ENCODE data around the gene LRRC56.
A peak's percentile ranks its signal among the peaks of the same experiment; 100 is the strongest.

LRRC56 gene, protein sequence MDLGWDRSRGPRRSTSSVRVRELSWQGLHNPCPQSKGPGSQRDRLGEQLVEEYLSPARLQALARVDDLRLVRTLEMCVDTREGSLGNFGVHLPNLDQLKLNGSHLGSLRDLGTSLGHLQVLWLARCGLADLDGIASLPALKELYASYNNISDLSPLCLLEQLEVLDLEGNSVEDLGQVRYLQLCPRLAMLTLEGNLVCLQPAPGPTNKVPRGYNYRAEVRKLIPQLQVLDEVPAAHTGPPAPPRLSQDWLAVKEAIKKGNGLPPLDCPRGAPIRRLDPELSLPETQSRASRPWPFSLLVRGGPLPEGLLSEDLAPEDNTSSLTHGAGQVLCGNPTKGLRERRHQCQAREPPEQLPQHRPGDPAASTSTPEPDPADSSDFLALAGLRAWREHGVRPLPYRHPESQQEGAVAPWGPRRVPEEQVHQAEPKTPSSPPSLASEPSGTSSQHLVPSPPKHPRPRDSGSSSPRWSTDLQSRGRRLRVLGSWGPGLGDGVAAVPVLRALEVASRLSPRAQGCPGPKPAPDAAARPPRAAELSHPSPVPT

DNA sequence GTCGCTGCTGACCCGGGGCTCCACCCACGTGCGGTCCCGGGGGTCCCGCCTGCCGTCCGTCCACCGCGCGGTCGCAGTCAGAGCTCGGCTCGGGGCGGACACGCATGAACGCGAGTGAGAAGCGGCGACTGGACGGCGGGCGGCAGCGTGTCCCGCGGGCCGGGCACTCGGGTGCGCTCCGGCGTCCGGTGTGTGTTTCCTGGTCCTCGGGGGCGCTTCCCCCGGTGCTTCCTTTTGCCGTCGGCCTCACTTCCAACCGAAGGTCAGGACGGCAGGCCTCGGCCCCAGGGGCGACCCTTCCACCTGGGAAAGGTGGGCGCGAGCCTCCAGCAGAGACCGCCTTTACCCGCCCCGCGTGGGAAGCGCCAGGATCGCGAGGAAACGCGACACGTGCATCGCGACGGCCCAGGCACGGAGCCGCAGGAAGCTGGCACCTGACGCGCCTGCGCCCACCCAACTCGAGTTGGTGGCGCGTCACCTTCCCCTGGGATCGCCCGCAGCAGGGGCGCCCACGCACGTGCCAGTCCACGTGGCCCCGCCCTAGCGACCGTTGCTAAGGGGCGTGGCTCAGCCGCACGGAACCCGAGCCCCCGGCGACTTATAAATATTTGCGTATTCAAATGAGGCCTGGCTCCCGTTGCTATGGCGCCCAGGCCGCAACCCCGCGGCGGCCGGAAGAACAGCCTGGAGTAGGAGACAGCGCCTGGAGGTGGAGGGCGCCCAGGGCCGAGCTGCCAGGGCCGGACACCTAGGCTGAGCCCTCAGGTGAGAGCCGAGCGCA lies at the start of gene LRRC56:
LRRC56 (plus strand) TSS at position 687 of the 781 bp plus-strand sequence. CDS start 3,158 bp downstream, outside the sequence.
- DNase-seq (ENCODE audit: low spot score), result peak; percentile 98

DNA sequence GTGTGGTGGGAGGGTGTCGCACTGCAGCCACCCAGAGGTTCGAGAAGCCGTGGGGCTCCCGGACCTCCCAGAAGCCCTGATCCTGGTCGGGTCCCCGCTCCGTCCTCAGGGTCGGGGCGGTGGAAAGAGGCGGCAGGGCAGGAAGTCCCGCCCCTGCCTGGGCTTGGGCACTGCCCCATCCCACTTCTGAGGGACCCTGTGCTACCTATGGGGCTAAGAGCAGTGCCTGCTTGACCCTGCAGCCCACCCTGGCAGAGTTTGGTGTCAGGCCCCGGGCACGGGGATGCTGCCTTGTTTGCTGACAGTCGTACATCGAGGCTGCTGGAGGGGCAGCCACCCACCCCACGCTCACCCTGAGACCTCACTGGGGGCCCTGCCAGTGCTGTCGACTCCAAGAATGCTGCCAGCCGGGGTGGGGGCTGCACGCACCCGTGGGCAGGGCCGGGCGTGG lies 49.7 kb upstream of the LRRC56 start:
- no peak for DNase-seq (ENCODE audit: low spot score)

DNA sequence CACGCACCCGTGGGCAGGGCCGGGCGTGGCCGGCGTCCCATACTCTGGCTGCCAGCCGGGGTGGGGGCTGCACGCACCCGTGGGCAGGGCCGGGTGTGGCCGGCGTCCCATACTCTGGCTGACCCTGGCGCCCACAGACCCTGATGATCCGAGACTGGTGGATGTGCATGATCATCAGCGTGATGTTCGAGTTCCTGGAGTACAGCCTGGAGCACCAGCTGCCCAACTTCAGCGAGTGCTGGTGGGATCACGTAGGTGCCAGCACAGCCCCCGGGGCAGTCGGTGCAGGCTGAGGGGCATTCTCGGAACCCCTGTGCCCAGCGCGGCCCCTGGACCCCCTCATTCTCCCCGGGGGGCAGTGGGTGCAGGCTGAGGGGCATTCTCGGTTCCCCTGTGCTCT lies 49.3 kb upstream of the LRRC56 start:
- DNase-seq (ENCODE audit: low spot score), result no peak

DNA sequence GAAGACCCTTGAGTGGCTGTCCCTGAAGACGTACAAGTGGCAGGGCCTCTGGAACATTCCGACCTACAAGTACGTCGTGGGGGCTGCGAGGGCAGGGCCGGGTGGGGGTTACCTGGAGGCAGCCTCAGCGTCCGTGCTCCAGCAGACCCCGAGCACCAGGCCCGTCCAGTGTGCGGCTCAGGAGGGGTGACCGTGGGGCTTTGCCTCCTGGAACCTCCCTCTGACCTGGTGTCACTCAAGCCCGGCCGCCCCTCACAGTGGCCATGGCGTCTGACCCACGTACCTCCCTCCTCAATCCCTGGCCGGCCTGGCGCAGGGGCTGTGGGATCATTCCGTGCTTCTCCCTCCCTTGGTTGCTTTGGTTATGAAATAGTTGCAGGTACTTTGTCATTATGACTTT lies 48.7 kb upstream of the LRRC56 start:
- DNase-seq (ENCODE audit: low spot score), result no peak

DNA sequence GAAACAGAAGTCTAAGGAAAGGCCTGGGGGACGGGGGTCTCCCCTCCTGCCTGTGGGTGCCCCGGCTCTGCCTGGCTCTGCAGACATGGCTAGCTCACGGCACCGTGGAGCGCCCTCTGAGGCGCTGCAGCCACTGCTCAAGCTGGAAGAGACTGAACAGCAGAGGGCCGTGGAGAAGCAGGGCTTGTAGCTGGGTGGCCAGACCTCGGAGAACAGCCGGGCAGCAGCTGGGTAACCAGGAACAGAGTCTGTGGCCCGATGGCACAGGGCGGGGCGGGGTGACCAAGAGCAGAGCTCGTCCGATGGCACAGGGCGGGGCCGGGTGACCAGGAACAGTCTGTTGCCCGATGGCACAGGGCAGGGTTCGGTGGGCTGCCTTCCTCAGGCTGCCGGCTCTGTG lies 48.3 kb upstream of the LRRC56 start:
- no peak for DNase-seq (ENCODE audit: low spot score)

DNA sequence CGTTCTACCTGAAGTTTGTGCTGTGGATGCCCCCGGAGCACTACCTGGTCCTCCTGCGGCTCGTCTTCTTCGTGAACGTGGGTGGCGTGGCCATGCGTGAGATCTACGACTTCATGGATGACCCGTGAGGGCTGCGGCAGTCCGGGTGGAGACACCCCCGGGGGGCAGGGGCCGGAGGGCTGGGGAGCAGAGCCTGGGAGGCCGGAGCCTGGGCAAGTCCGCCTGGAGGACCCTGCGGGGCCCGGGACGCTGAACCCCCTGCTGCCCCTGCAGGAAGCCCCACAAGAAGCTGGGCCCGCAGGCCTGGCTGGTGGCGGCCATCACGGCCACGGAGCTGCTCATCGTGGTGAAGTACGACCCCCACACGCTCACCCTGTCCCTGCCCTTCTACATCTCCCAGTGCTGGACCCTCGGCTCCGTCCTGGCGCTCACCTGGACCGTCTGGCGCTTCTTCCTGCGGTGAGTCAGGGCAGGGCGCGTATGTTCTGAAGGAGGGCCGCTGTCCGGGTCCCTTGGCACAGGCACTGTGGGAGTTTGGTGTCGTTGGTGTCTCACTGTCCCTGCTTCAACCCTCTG lies 47.6 kb upstream of the LRRC56 start:
- no peak for DNase-seq (ENCODE audit: low spot score)

DNA sequence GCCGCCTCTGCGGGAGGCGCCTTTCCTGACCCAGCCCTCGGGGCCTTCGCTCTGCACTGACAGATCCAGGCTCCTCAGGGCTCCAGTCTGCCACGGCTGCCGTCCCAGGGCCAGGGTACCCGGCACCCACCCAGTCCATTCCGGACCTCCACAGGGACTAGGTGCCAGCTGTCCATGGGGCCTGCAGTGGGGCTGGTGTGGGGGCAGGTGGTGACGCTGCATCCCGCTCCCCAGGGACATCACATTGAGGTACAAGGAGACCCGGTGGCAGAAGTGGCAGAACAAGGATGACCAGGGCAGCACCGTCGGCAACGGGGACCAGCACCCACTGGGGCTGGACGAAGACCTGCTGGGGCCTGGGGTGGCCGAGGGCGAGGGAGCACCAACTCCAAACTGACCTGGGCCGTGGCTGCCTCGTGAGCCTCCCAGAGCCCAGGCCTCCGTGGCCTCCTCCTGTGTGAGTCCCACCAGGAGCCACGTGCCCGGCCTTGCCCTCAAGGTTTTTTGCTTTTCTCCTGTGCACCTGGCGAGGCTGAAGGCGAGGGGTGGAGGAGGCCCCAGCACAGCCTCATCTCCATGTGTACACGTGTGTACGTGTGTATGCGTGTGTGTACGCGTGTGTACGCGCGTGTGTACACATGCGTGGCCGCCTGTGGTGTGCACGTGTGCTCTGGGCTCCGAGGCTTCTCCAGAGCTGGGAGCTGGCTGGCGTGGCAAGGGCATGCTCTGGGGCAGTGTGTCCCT lies 47.0 kb upstream of the LRRC56 start:
- no peak for DNase-seq (ENCODE audit: low spot score)

DNA sequence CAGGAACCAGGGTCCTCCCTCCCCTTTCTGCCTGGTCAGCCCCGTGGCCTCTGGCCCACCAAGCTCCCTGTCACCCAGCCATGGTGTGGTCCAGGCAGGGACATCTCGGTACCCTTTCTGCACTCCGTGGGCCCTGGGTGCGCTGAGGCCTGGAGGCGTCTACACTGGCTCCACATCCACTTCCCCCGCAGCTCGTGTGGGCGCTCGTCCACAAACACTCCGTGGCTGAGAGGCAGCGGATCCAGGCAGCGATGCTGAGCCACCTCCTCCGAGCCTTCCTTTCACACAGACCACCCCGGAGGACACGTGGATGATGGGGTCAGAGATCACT lies 46.4 kb upstream of the LRRC56 start:
- DNase-seq (ENCODE audit: low spot score), result no peak

DNA sequence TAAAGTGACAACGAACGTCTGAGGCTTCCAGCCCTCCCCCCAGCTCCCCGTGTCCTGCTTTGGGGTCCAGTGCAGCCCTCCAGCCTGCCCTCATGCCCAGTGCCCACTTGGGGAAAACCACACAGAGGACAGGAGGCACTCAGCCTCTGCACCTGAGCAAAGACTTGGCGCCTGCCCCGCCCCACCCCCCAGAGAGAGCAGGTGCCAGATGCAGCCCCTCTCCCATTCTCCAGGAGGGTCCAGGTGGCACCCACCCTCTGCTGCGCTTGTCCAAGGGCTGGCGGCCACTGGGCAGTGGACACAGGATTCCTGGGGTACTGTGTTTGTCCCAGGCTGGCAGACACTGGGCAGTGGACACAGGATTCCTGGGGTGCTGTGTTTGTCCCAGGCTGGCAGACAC lies 46.0 kb upstream of the LRRC56 start:
- no peak for DNase-seq (ENCODE audit: low spot score)

DNA sequence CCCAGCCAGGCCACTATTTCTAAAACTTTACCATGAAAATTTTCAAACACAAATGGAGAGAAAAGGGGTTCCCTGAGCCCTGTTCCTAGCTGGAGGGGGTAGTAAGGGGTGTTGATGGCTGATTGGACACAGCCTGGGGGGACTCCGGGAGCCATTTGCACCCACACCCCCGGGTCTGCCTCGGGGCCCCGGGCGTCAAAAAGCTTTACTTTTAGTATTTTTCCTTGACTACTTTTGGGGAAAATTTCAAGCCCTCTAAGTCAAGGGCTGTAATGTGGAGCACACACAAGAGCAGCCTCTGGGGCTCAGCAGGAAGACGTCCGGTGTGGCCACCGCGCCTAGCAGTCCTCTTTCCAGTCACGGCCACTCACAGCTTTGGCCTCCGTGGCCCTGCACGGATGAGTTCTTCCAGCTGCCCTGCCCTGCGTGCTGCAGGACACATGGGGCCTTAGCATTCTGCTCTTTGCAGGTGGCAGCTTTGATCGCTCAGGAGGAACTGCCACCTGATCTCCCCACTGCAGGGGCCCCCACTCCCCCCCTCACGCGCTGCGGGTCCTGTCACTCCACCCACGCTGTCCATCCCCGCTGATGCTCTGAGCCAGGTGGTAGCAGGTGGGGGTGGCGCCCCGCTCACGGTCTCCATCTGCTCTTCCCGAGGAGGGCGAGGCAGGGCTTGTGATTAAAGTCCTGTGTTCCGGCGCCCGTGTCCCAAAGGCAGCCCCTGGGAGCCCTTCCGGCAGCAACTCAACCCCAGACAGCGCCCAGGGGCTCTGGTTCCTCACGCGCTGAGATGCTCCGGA lies 44.7 kb upstream of the LRRC56 start:
- DNase-seq (ENCODE audit: low spot score), result peak; percentile 28

DNA sequence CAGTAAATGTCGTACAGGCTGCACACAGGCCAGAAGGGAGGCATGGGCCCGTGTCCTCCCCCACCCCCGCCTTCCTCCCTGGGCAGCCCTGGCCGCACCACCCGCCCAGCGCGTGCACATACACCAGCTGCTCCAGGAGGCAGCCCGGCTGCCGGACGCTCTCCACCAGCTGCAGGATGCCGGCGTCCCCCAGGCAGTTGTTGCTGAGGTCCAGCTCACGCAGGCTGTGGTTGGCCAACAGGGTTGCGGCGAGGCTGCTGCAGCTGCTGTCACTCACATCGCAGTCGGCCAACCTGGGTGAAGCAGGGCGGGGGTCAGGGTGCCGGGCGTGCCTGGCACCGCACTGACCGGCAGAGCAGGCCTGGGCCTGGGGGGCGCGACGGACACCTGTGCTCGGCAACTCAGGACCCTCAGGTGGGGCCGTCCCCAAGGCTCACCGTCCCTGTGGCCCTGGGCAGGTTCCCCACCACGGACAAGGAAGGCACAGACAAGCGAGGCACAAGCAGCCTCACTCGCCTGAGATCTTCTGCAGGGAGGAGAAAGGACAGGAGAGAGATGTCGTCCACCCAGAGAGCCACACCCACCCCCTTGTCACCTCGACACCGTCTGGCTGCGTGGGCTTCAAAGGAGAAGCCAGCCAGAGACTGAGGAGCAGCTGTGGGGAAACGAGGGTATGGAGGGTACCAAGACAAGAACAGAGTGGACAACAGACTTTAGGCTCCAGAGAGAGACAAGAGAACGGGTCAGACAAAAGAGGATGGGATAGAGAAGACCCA lies 42.4 kb upstream of the LRRC56 start:
- DNase-seq (ENCODE audit: low spot score), result no peak

DNA sequence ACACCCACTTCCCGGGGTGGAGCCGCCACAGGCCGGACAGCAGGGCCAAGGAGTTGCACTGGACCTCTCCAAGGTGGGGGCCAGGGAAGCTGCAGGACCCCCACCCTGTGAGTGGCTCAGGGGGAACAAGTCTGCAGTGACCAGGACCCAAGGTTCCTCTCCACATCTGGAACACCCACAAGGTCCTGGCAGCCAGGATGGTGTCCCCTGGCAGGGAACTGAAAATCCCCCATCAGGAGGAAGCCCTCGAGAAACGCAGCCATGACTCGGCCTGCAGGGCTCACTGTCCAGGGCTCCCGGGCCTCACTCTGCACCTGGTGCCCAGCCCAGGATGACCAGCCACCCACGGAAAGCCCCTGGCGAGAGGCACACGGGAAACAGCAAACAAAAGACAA lies 41.8 kb upstream of the LRRC56 start:
- DNase-seq (ENCODE audit: low spot score), result no peak

DNA sequence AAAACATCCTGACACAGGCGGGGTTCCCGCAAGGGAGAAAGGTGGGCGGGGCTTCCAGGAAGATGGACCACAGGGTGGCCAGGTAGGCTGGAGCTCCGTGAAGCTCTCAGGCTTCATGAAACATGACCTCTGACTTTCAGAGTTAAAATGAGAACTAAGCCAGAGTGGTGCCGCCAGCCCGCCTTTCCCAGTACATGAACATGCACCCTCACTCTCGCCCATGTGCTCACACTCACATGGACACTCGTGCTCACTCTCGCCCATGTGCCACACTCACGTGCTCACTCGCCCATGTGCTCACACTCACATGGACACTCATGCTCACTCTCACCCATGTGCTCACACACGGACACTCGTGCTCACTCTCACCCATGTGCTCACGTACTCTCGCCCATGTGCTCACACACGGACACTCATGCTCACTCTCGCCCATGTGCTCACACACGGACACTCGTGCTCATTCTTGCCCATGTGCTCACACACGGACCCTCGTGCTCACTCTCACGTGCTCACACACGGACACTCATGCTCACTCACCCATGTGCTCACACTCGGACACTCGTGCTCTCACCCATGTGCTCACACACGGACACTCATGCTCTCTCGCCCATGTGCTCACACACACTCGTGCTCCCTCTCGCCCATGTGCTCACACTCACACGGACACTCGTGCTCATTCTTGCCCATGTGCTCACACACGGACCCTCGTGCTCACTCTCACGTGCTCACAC lies 40.3 kb upstream of the LRRC56 start:
- no peak for DNase-seq (ENCODE audit: low spot score)

DNA sequence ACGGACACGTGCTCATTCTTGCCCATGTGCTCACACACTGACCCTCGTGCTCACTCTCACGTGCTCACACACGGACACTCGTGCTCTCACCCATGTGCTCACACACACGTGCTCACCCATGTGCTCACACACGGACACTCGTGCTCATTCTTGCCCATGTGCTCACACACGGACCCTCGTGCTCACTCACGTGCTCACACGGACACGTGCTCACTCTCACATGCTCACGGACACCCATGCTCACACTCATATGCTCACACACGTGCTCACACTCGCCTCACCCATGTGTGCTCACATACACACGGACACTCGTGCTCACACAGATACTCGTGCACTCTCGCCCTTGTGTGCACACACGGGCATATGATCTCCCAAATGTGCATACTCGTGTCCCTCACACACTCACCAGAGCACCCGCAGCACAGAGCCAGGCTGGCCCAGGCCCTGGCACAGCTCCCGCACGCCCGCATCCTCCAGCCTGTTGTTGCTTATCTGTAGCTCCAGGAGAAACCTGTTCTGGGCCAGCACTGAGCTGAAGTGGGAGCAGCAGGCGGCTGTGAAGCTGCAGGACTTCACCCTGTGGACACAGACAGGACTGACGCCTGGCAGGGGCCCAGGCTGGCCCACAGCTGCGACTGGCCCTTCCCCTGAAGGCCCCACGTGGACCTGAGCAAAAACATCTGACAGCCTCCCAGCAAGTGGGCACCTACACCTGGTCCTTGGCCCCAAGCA lies 39.6 kb upstream of the LRRC56 start:
- no peak for DNase-seq (ENCODE audit: low spot score)

DNA sequence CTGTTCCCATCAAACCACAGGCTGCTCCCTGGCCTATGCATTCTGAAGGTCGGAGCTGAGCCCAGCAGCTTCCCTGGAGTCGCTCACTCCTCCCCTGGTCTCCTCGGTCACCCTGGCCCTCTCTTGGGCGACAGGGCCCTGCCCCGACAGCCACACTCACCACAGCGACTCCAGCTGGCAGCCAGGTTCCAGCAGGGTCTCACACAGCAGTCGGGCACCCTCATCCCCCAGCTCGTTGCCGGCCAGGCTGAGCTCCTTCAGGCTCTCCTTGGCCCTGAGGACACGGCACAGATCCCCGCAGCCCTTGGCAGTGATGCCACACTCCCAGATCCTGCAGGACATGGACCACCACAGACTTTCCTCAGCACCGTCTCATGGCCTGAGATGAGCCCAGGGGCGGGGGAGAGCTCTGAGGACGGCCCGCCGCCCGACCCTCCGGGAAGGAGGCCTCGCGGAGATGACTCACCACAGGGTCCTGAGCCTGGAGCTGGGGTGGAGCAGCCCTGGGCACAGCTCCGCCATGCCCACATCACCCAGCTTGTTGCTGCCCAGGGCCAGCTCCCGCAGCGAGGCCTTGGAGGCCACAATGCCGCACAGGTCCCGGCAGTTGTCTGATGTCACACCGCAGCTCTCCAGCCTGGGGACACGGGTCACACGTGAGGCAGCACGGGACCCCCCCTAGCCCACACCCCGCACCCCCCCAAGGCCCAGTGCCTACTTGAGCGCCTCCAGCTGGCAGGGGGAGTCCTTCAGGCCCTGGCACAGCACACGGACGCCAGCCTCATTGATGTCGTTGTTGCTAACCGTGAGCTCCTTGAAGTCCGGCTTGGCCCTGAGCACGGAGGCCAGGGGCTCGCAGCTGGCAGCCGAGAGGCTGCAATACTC lies 38.8 kb upstream of the LRRC56 start:
- no peak for DNase-seq (ENCODE audit: low spot score)

DNA sequence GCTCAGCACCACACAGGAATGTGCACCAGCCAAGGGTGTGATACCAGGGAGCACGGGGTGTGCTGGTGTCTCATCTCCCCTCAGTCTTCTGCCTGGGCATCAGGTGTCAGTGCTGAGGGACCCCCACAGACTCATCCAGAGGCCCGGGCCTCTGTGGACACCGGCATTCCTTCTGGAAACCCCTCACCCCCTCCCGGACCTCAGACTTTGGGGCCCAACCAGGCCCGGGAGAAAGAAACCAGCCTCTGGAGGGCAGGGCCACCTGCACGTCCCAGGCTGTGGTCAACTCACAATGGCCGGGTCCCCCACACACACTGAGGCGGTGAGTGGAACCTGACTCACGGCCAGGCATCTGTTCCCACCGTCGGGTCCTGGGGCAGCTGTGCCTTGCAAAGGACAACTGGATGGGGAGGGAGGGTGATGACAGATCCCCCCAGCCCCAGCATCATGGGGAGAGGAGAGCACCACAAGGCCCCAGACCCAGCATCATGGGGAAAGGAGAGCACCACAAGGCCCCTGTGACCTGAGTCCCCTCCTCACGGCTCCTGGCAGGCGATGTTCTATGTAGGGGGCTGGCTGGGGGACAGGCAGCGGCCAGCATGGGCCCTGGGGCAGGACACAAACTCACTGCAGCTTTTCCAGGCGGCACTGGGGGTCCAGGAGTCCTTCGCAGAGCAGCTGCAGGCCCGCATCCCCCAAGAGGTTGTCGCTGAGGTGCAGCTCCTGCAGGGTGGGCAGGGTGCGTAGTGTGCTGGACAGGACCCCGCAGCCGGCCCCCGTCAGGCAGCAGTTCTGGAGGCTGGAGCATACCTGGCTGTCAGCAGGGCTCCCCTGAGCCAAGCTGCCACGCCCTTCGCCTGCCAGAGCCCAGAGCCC lies 37.9 kb upstream of the LRRC56 start:
- DNase-seq (ENCODE audit: low spot score), result no peak

All from NAMALWA (cell line).